Astrocyte of the spinal cord (primary cell): Measurements from ENCODE around the gene AZU1.
A peak's percentile ranks its signal among the peaks of the same experiment; 100 is the strongest.

Source experiments
- DNase-seq: peaks from one replicate; pipeline ENCODE4 v3.0.0; 2011; ENCODE audit warnings: low read depth, low spot score
- H3K4me3 ChIP-seq: 2 replicates; pipeline ENCODE4 v1.5.1; 2011; ENCODE audit warnings: low read depth, mild to moderate bottlenecking, low read length, moderate library complexity
- in situ Hi-C: cut with HindIII; loops from 2 replicates; pipeline ENCODE4 v1.10.0; 2017; ENCODE audit warnings: low sequenced_read_pairs
- TF ChIP-seq, protein P1 (sequence below): IDR thresholded peaks from 2 replicates; pipeline ENCODE4 v1.5.1; 2012; ENCODE audit warnings: low read depth, mild to moderate bottlenecking, low read length, inconsistent platforms

AZU1 gene

DNA sequence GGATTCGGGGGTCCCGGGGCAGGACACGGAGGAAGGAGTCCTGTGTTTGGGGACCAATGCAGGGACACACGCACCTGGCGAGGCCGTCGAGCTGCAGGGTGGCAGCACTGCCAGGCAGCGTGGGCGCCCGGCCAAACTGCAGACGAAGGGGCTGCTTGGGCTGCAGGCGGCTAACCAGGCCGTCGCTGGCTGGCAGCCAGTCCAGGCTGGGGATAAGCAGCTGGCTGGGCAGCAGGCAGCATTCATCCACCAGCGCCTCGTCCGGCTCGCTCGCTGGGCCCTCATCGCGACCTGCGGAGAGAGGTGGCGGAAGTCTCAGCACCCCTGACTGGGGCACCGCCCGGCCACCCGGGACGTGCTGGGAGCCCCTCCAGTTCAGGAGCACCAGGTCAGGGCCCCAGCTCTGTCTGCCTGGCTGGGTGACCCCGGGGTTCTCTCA lies 43.3 kb downstream of the AZU1 start:
- no peak overlapping the region for H3K4me3 ChIP-seq
- TF ChIP-seq, protein P1, sequence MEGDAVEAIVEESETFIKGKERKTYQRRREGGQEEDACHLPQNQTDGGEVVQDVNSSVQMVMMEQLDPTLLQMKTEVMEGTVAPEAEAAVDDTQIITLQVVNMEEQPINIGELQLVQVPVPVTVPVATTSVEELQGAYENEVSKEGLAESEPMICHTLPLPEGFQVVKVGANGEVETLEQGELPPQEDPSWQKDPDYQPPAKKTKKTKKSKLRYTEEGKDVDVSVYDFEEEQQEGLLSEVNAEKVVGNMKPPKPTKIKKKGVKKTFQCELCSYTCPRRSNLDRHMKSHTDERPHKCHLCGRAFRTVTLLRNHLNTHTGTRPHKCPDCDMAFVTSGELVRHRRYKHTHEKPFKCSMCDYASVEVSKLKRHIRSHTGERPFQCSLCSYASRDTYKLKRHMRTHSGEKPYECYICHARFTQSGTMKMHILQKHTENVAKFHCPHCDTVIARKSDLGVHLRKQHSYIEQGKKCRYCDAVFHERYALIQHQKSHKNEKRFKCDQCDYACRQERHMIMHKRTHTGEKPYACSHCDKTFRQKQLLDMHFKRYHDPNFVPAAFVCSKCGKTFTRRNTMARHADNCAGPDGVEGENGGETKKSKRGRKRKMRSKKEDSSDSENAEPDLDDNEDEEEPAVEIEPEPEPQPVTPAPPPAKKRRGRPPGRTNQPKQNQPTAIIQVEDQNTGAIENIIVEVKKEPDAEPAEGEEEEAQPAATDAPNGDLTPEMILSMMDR: no peak
- in situ Hi-C loops: no loop called here
- peak; percentile 45 for DNase-seq

- DNase-seq: no peak
- TF ChIP-seq, protein P1: no peak
- no peak overlapping the region for H3K4me3 ChIP-seq
- in situ Hi-C loops: no loop called here
These were observed 44.0 kb downstream of the AZU1 start for GRCh38 chr19:871446-872265.

GRCh38 chr19:872266-872951 lies 44.8 kb downstream of the AZU1 start:
- no peak overlapping the region for H3K4me3 ChIP-seq
- DNase-seq: peak; percentile 34
- in situ Hi-C loops: no loop called here
- TF ChIP-seq, protein P1: no peak

DNA sequence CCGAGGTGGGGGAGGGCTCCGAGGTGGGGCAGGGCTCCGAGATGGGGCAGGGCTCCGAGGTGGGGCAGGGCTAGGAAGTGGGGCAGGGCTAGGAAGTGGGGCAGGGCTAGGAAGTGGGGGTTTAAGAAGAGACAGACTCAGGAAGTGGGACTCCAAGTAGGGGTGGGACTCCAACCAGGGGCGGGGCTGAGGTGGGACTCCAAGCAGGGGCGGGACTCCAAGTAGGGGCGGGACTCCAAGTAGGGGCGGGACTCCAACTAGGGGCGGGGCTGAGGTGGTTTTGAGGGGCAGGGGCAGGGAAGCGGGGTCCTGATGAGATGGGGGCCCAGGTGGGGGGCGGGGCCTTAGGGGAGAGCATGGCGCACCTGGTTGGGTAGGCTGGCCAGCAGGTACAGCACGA lies 45.4 kb downstream of the AZU1 start:
- H3K4me3 ChIP-seq: no peak overlapping the region
- in situ Hi-C loops: no loop called here
- TF ChIP-seq, protein P1: no peak
- no peak for DNase-seq

DNA sequence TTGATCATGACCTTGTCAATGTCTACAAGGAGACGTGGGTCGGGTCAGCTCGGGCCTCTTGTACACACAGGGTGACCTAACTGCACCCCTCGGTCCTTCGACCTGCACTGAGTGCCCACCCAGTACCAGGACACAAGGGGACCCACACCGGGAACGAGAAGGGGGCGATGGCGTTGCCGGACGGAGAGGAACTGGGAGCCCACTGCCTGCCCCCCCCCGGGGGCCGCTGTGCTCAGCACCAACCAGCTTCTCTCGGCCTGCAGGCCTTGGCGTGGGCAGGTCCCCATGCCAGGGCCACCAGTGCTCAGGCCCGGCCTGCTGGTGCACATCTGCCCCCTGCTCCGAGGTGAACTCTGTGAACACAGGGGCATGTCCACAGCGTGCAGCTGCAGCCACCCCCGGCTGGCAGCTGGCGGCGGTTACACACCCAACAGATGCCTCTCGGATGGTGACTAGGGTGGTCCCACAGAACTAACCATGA lies 46.0 kb downstream of the AZU1 start:
- H3K4me3 ChIP-seq: no peak overlapping the region
- no peak for DNase-seq
- in situ Hi-C loops: no loop called here
- TF ChIP-seq, protein P1: no peak

DNA sequence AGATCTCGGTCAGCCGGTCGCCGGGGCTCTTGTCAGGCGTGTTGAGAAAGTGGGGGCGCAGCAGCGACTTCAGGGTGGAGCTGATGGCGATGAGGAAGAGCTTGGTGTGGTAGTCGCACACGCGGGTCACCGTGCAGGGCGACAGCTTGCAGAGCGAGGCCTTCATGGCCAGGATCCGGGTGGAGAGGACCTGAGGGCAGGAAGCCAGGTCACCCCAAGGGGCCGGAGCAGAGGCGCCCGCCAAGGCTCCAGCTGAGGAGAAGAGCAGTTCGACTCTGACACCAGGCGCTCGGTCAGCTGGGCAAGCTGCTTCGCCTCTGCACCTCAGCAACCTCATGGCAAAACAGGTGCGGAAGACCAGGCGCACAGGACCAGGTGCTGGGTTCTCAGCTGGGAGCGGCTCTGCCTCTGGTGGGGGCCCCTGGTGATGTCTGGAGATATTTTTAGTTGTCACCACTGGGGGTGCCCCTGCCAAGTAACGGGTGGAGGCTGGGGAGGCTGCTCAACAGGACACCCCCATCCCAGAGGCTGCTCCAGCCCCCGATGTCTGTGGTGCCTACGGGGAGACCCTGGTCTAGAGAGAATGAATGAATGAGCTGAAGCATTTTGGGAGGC lies 47.7 kb downstream of the AZU1 start:
- in situ Hi-C loops: no loop called here
- no peak for DNase-seq
- TF ChIP-seq, protein P1: no peak
- no peak overlapping the region for H3K4me3 ChIP-seq
